ENCODE data around the gene ESPN.
"Not testable (repeated sequence)": the region's sequence is repeated elsewhere in the genome, so short reads cannot be mapped to it uniquely, and the experiment has no call there.

ESPN gene

GRCh38 chr1:6410248-6410893 is 14.2 kb upstream of the ESPN start:
- DNase-seq, result no peak

GRCh38 chr1:6412896-6413295 is 11.7 kb upstream of the ESPN start:
- DNase-seq, result peak; percentile 55

- DNase-seq, result peak; percentile 76
Measured at GRCh38 chr1:6414443-6414844, 10.1 kb upstream of the ESPN start.

- no peak for DNase-seq
Measured at GRCh38 chr1:6414881-6415626, 9.5 kb upstream of the ESPN start.

GRCh38 chr1:6416295-6416656 is 8.3 kb upstream of the ESPN start:
- DNase-seq, result no peak

GRCh38 chr1:6416906-6417305 is 7.7 kb upstream of the ESPN start:
- no peak for DNase-seq

- DNase-seq, result no peak
Measured at GRCh38 chr1:6417961-6418667, 6.5 kb upstream of the ESPN start.

- DNase-seq, result no peak
Measured at GRCh38 chr1:6418668-6419396, 5.7 kb upstream of the ESPN start.

- peak; percentile 34 for DNase-seq
Measured at GRCh38 chr1:6419397-6419803, 5.2 kb upstream of the ESPN start.

- DNase-seq, result no peak
Measured at GRCh38 chr1:6419804-6420453, 4.6 kb upstream of the ESPN start, which contains the start of gene HES2. HES2 (minus strand) TSS chr1:6419919; CDS start chr1:6419820, 99 bp downstream.

- no peak for DNase-seq
Measured at GRCh38 chr1:6420454-6421042, 4.0 kb upstream of the ESPN start.

GRCh38 chr1:6421266-6421665 is 3.3 kb upstream of the ESPN start:
- no peak for DNase-seq

GRCh38 chr1:6423321-6423999 is 1.1 kb upstream of the ESPN start:
- peak; percentile 65 for DNase-seq

- no peak for DNase-seq
Measured at GRCh38 chr1:6424000-6424565, 493 bp upstream of the ESPN start.

GRCh38 chr1:6425658-6426057 is 1.1 kb downstream of the ESPN start:
- DNase-seq, result no peak

GRCh38 chr1:6426277-6426971 is 1.8 kb downstream of the ESPN start:
- no peak for DNase-seq

- DNase-seq, result no peak
Measured at GRCh38 chr1:6426972-6427350, 2.4 kb downstream of the ESPN start.

- no peak for DNase-seq
Measured at GRCh38 chr1:6427441-6428390, 3.1 kb downstream of the ESPN start.

GRCh38 chr1:6428453-6428852 is 3.9 kb downstream of the ESPN start:
- not testable (repeated sequence) for DNase-seq
